Tongue (tissue), 2 donors: ENCODE measurements around the gene WARS2. TPM values are rescaled to one million over a fixed set of nuclear protein-coding genes. Genes with fewer than 3 reads are reported as not detected.

Source experiments
- DNase-seq: peaks from one replicate; pipeline ENCODE4 v3.0.0-alpha.2; 2015
- total RNA-seq: library from RNA; depleted of rRNA; stranded (reverse); fragments of >200 nt; gene quantifications from one replicate; pipeline ENCODE4 v1.2.3, GENCODE V29; 2014

The WARS2 gene
- total RNA-seq, 1 donor from 2014 or later, result 28.0 TPM

DNA sequence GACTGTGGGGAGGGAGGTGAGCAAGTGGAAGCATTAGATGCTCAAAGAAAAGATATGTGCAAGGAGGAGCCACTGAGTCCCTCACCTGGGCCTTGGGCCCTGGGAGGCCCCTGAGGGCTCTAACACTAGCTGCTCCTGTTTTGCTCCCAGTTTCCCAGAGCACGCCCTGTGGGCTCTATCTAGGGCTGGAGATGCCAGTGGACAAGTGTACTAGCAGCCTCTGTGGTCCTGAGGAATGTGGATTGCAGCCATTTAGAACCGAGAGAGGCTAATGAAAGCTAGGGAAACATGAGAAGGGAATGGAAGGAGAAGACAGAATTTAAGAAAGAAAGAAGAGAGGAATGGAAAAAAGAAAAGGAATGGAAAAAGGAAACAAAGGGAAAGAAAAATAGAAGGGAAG, 142.3 kb downstream of the WARS2 start:
- DNase-seq, result no peak

DNA sequence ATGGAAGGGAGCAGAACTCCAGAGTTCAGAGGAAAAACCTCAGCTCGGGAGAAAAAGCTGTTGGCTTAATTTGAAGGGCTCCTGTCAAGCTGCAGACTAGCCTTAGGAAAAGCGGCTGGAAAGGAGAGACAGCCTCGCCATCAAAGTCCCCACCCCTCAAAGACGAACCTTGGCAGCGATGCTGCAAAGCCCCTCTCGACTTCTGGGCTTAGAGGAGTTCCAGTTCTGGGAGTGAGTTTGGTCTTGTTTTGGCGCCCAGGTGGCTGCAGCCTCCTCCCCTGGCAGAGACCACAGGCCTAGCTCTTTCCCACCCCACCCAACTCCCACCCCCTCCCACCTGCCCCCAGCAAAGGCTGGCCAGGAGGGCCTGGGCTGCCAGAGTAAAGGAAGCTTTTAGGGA, 143.2 kb downstream of the WARS2 start:
- no peak for DNase-seq

DNA sequence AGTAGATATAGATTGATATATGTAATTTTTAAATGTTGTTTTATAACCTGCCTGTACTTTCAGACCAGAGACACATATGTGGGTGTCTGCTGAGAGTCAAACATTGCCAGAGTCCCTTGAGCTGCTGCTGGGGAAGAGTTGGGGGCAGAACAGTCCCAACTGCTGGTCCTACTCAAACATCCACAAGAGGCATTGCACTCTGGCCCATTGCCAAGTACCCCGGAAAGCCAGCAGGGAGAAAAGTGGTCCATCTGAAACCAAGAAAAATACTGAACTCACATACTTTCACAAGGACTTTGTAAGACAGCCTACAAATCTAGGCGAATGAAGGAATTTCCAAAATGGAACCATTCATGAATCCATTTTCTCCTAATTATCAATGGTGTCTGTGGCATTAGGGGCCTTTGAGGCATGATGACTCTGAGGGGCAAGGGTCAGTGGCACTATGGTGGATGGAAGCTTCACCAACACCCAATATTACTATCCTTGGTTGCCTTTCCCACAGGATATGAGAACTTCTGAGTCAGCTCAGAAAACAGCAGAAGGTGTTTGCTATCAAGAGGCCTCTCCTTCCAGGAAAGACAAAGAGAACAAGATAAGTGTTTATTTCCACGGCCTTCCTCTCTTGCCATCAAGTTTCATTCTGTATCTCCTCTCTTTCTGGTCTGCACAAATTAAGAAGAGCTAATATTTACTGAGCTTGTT, 145.0 kb downstream of the WARS2 start:
- DNase-seq, result no peak

DNA sequence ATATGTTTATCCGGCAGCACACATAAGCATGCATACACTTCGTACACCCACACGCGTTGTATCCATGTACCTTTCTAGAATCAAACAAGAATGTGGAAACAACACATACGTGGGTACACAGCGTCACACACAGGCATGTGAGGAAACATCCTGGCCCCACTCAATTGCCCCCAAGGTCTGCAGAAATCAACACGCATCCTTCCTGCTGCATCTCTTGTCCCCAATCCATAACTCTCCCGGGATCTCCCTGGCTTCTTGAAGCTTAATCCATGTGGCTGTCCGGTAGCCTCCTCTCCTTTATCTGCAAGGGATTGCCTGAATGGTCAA, 146.8 kb downstream of the WARS2 start:
- no peak for DNase-seq

DNA sequence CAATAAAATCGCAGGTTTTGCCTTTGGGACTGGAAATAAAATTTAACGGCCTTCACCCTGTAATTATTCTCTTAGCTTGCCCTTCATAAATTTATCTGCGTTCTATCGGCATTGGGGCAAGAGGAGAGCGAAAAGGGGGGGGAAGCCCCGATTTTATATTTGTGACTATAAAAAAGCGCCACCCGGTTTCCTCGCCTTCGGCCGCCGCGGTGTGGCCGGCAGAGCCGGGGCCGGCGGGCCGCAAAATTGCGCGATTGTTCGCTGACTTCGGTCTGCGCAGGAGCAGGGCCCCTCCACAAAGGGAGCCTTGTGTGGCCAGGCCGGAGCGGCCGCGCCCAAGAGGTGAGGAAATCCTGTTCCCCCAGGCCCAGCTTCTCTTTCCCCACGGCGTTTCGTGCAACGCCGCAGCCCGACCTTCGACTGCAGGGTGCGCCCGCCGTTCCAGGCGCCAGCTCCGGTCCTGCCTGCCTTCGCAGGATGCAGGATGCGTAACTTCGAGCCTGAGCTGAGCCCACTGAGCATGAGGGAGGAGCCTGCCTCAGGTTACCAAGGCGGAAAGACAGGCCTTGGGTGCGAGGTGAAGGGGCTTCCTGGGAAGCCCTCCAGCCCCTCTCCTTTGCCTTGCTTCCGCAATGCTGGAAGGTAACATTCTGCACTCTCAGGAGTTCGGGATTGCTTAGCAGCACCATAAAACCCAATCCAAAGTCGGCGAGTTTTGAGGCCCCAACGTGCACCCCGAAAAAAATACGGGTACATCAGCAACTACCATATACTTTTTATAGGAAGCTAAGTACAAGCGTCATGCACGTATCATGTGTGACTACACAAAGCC, 147.4 kb downstream of the WARS2 start:
- DNase-seq, result no peak

DNA sequence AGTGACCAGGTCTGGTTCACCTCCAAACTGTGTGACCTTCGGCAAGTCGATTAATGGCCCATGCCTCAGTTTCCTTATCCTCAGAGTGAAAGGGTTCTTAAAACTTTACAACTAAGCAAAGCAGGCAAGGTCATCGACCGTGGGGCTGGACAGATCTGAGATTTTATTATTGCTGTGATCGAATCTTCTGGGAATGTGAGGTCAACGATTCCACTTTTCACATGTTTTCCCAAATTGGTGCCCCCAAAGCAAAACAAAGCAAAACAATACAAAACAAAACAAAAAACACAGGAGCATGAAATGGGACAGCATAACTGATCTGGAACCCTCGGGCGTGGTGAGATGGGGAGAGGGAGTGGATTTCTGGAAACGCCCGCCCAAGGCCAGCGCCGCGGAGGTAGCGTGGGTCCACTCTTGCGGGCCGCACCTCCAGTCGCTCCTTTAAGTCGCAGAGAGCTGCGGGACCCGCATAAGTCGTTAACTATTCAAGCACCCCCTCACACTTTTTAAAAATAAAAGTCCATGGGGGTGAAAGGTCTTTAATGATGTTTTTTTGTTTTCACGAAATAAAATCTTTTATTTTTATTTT, 148.1 kb downstream of the WARS2 start:
- no peak for DNase-seq

DNA sequence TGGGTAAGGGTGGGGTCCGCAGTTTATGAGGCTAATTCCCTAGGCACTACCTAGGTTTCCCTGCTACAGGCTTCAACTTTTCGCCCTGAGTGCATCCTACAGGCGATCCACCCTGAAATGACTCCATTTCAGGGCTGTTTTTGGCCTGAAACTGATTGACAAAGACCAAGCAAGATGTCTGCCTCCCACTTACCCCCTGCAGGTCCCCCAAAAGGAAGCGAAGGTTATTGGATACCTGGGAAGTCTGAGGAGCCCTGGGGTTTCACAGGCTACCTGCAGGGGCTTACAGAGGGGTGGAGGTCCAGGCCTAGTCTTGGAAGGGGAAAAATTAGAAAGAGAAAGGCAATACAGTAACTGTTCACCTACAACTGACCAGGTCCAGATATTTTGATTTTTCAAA, 149.0 kb downstream of the WARS2 start:
- no peak for DNase-seq

DNA sequence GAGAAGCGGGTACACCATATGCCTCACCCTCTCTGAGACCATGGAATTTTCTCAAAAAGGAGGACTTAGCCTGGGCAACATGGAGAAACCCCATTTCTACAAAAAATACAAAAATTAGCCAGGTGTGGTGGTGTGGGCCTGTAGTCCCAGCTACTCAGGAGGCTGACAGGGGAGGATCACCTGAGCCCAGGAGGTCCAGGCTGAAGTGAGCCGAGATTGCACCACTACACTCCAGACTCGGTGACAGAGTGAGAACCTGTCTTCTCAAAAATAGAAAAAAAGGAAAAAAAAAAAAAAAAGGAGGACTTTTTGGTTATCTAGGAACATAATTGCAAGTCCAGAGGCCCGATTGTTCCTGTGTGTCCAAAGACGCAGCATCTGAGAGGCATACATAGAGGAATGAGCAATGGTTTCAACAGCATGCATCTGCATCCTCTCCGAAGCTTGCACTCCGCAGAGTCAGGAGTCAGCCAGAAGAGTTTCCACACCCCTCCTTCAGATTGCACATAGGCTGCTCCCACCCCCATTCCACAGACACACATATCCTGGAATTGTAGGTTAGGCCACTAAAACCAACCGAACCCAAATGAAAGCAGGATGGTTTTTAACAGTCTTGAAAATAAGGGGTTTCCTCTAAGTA, 149.8 kb downstream of the WARS2 start:
- no peak for DNase-seq

DNA sequence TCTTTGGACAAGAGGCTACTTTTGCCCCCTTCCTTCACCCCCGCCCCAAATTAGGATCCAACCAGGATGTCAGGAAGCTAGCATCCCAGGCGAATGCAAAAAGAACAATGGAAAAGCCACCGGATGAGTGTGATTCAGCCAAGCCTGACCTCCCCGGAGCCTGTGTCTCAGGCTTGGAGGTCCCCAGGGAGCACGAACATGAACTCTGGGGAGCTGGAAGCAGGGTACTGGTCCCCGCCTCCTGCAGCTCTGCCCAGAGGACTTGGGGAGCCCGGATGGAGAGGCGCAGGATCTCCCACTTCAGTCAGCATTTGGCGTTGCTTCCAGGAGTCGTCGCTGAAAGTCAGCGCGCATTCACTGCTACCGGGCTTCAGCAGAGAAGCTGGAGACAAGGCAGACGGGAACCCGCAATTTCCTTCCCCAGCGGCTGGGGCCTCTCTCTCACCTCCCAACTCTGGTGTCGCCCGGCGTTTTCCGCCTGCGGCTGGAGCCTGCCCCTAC, 150.5 kb downstream of the WARS2 start:
- DNase-seq, result no peak

DNA sequence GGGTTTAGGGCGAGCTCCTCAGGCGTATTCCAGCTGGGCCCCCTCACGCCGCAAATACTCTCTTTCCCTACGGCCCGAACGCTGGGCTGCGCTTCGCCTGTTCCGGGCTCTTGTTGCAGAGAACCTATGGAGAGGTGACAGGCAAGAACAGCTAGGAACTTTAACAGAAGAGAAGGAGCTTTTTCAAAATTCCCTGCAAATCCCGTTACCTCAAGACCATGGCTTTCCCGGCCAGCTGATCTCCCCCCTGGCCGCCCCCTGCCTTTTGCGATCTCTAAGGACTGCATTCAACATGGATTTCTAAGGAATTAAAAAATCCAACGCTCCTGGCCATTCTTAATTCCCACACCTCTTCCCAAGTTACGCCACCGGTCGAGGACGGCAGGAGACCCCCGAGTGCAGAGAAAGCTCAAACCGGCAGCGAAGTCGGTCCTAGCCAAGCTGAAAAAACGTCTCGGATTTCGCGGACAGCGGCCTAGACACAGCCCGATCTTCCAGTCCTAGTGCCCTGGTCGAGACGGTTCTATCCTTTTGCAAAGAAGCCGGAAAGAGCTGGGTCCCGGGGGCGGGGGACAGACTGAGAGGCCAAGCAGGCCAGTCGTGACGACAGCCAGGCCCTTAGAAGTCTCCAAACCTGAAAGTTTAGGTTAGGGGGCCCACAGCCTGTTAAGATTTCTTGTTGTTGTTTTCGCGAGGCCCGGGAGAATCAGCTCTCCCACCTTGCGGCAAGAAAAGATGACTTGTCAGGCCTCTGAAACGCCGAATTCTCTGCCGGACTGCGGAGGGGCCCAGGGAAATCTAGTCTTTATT, 151.2 kb downstream of the WARS2 start:
- DNase-seq, result peak; percentile 69

DNA sequence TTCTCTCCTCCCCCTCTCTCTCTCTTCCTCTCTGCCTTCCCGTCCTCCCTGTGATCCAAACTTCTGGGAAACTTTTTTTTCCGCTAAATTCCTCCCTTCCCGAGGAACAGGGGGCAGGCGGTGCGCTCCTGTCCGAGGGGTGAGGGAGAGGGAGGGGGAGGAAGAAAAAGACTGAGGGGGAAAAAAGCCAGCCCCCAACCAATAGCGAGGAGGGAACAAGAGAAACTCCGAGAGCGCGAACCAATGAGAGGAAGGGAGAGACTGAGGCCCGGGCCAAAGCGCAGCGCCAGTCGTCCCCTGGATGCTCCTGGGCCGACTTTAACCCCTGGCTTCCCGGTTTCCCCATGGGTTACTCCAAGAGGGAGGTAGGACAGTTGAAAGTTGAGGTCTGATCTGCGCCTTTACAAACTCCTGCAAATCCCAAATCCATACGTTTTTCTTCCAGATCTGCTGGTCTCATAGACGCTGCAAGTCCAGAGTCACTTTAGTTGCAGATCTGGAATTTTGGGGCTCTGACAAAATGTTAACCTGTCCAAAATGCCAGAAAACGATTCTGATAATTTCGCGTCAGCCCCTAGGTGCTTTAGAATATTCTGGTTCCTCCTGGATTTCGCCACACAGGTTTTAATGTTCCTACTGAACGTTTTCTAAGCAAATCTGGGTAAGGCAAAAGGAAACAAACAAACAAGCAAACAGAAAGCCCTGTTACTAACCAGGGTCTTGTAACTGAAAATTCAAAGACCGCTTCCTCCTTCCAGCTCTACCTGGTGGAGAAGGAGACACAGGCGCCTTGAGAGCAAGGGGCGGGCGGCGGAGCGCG, 152.1 kb downstream of the WARS2 start, which contains the start of gene TBX15:
Gene TBX15 (minus strand): TSS at position 158 of the 820 bp plus-strand sequence. CDS start 548 bp downstream, outside the sequence.
- peak; percentile 94 for DNase-seq

DNA sequence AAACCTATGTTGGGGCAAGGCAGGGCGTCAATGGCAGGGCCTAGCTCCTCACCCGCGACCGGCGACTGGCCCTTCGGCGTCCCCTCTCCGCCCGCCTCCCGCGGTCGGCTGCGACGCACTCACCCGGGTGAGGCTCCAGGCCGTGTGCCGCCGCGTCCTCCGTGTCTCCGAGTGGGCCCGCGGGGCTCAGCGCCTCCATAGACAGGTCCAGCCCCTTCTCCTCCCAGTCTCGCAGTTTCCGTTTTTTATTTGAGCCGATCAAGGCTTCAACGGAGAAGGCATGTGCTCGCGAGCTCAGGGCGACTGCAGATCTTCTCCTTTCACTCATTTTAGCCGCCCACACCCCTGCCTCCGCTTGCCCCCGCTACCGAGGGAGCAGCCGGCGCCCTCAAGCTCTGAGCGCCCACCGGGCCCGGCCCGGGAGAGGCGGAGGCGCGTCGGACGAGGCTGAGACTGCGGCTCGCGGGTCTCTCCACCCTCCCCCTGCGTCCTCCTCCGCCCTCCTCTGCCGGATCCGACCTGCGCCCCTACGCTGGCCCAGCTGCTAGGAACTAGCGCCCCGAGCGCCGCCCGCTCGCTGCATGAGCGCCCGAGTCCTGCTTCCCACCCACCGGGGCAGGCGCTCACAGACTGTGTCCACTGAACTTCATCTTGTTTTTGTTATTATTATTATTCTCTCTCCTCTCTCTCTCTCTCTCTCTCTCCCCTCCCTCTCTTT, 152.8 kb downstream of the WARS2 start:
- DNase-seq, result no peak

DNA sequence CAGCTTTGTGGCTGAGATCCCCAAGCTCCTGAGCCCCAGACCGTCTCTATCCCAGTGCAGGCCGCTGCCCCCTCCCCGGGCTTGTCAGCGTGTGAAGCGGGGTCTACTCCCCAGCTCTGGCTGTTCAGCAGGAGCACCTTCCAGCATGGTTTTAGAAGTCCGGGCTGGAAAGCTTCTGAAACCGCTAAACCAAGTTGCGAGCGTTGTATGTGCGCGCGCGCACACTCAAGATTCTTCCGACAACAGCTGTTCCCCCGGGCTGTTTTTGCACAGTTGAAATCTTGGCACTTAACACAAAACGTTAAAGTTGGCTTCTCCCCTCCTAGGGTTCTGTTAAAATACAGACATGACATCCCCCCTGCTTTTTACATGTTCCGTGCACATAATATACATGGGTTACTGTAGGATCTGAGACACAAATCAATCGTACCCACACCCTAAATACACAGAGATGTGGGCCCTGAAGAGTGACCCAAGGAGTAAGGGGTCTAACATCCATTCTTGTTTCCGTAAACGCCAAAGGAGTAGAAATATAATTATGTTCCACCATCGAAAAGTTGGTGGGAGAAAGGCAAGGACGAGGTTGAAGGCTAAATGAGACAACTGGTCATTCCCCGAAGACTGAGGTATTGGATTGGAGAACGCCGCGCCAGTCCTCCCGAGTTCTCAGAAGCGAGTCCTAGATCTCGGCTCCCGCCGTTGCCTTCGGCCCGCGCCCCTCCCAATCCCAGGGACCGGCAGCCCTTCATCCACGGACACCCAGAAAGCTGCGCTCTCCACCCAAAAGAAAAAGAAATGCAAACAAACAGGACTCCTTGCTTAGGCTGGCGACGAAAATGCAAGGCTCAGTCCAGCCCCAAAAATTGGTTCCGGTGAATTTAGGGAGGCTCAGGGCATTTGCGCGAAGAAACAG, 153.6 kb downstream of the WARS2 start:
- peak; percentile 89 for DNase-seq

DNA sequence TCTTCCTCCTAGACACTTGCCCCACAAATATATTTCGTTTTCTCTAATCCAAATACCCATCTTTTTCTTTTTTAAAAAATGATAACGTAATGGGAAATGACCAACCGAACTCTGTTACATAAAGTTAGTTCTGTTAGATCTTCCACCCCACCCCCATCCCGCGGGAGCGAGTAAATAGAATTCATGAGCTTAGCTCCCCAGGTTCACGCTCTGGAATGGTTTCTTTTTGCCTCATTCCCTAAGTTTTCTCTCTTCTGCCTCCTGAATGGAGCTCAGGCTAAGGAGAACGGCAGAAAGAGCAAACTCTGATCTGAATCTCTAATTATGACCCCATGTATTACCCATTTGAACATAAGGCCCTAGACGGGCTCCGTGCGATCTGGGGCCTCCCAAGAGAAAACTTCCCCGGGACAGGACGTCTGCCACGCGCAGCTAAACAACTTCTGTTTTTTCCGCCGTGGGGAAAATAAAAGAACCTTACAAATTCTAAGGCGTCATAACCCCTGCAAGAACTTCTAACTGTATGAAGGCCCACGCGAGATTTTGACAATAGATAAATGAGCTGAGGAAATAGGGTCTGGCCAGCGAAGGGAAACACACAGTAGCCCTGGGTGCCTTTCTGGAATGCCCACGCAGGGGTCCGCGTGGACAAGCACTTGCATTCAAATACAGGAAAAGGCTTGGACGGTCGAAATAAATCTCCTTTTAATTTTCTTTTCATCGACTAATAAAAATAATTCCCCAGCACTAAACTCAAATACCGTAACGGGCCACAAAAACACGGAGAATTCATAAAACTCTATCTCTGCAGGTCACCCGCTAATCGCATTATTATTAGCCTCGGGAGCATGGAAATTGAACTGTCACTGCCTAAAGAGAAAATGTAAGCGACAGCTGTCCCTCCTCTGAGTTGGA, 154.6 kb downstream of the WARS2 start:
- DNase-seq, result peak; percentile 59

DNA sequence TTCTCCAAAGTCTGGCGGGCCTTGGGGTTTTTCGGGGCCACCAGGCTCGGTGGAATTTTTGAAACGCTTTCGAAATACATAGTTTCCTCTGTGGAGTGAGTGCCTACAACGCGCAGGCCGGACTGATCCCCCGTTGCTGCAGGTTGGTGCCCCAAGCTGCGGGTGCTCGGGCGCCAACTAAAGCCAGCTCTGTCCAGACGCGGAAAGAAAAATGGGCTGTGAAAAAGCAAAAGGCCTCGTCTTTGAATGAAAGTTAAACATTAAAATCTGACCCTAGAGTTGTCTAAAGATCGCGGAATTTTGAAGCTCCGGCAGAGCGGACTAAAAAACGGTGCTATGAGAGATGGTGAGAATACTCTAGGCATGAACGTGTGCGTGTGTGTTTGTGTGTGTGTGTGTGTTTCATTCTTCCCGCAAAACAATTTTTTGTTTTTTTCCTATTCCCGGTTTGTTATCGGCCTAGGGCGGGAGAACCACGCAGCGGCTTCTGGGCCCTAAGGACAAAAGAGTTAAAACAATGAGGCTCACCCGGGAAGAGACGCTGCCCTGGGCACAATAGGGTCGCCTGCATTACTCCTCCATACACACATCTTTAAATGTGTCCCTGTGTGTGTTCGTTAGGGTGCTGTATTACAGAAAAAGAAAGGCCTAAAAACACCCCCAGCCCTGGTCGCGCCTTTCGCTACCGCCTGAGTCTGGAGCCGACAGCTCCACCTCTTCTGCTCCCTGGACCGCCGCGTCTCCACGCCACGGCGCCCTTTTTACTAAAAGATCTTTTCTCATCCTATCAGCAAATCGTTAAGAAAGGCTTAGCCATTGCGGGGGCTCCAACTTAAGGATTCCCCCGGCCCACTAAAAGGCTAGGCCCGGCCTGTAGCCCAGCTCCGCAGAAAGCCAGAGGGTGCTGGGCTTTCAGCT, 155.5 kb downstream of the WARS2 start:
- peak; percentile 64 for DNase-seq

DNA sequence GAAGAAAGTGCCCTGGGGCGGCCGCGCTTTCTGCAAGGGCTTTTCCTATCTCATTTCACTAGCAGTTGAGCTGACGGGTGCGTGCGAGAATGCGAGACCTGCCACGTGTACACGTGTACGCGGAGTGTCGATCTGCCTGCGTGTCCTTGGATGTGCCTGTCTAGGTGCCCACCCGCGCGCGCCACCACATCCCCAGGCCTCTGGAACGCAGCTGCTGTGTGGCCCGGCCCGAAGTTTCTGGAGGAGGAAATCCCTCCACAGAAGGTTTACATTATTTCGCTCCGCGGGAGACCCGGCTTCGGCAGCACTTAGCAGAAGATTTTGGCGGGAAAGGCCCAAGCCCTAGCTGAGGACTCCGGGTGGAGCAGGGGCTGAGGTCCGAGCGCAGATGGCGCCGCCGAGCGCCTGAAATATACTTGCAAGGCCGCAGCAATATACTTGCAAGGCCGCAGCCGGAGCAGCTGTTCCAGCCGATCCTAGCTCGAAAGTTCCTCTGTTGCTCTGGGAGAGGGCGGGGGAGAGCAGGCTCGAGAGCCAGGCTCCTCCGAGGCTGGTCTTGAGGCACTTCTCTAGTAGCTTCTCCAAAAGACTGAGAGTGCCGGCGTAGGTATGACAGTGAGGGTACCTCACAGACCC, 156.2 kb downstream of the WARS2 start:
- DNase-seq, result peak; percentile 93
